Activated naive CD4-positive, alpha-beta T cell treated with anti-CD3 and anti-CD28 coated beads, Interleukin-2, amount 50 U/mL, for 16 hours (primary cell): ENCODE data around the gene TRAF6.

Source experiments
- DNase-seq: peaks from one replicate; pipeline ENCODE4 v3.0.0-alpha.2; 2020

TRAF6 gene

GRCh38 chr11:36456156-36456555 is 53.9 kb downstream of the TRAF6 start:
- no peak for DNase-seq

GRCh38 chr11:36455658-36456111 is 54.4 kb downstream of the TRAF6 start:
- DNase-seq: no peak

DNA sequence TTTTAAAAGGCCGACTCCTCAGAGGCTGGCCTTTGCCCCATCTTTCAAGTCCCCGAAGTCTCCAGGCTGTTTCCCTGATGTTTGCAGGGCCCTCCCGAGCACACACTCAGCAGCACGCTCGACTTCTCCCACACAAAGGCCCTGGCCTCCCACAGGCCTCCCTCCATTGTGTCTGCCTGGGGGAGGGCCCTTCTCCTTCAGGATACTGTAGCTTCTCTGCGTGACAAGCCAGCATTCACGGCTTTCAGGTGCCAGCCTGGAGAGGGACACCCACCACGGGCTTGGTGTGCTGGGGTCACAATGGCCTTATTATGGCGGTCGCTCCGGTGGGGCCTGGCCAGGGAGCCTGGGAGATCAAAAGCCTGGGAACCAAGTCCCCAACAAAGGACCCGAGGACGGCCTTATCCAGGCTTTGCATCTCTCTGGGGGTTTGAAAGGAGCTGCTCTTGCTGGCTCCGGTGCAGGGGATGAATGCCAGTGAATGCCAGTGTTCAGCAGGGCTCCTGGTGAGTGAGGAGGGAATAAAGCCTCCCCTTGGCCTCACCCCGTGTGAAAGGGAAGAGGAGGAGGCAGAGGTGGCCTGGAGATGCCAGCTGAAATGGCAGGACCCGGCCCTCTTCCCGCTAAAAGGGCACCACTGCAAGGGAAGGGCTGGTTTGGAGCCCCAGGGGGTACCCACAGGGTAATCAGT is 55.0 kb downstream of the TRAF6 start:
- DNase-seq: no peak

GRCh38 chr11:36454551-36454940 is 55.5 kb downstream of the TRAF6 start:
- no peak for DNase-seq

- DNase-seq: no peak
Measured at GRCh38 chr11:36453678-36454077, 56.4 kb downstream of the TRAF6 start.

DNA sequence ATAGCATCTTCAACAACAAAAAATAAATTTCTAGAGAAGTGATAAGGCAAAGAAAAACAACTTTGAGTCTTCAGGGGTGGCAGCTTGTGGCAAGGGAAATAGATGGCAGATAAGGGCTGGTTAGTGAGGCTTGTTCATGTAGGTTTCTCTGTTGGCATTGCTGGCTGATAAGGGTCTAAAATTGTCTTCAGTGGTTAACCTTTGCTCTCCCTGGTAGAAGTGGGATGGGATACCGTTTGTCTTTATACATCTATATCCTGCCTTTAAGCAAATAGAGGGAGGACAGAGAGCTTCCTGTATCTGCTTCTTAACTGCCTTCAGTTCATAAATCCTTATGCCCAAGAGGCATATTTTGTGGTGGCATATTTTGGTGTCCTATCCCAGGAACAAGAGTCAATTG is 57.1 kb downstream of the TRAF6 start:
- no peak for DNase-seq

DNA sequence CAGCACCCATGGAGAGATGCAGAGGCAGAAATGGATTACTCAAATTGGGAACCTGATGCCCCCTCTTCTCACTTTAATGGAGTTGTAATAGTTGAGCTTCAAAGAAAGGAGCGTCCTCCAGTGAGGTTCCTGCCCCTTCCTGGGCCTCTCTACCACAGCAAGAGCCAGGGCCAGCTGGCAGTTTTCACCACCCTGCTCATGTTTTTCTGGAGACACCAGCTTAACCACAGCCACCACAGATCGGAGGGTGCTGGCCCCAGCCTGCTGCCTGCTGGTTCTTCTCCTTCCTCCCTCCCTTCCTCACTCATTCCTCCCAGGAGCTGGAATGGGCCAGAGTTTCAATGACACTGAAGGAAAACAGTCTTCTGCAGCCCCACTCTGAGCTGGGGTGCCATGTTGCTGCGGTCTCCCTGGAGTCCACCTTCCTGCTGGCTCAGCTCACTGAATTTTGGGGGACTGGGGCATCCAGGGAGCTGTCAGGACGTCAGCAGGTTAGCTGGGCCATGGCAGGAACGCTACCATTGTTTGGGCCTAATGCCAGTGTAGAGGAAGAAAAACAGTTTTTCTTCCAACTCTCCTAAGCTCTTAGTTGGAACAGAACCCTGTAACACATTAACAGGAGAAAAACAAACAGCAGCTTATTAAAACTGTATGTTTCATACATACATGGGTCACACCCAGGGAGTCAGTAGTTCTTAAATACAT is 57.7 kb downstream of the TRAF6 start:
- DNase-seq: no peak

DNA sequence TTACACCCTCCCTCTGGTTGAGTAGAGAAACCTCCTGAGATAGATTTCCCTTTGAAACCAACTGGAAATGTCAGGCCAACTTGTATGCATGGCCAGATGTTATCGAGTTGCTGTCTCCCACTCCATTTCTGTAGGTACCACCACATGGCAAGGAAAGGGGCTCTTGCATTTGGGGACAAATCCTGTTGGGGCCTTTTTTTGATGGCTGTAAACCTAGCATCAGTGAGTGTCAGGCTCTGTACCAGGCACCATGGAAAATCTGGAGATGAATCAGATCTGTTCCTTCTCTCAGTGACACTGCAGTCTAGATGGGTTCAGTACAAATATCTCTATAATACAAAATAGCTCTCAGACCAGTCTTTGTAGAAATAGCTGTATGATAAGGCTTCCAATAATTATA is 58.4 kb downstream of the TRAF6 start:
- no peak for DNase-seq

DNA sequence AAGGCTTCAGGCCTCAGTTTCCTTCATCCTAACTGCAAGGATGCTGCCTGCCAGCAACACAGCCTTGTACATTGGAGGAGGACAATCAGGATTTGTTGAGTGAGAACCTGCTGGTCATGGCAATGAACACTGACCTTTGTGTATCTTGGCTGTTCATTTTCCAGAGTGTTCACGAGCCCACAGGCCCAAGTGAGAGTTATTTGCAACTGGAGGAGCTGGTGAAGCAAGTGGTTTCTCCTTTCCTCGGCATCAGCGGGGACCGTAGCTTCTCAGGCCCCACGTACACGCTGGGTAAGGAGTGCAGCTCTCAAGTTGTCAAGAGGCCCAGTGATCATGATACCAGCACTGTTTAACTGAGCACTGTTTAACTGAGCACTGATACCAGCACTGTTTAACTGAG is 59.0 kb downstream of the TRAF6 start:
- DNase-seq: no peak

DNA sequence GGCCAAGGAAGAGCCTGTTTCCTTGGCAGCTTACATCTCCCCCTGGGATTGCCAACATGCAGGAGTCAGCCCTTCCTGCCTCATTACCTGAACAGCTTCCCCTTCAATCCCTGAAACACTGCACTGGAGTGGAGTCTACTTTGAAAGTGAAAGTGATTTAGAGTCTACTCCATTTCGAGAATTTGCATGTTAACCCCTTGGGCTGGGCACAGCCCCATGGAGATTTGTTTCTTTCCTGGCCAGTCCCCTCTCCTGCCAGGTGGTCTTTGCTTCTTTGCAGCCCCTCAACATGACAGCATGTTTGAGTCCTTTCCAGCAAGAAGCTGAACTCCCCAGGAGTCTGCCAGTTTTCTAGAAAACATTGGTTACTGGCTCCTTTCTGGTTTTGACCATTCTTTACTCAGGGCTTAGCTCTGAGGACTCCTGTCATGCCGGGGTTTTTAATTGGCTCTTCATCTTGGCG is 59.9 kb downstream of the TRAF6 start:
- DNase-seq: no peak

DNA sequence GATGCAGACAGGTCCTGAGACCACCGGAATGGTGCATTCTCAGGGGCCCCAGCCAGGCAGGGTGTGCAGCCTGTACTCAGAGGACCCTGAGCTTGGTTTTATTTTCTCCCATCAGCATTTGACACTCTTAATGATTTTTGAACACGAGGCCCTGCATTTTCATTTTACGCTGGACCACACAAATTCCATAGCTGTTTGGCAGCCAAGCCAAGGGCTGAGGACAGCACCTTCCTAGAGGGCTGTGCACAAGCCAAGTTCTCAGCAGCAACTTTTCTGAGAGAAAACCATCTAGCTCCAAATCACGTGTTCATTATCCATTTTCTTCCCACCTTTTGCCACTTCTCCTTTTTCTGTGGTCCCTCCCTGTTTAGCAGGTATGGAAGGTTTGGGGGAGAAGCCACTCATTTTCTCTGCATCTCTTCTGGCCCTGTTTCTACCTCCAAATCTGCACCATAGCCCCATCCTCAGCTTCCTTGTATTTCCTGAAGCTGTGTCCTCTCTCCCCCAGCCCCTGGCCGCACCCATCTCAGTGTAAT is 60.4 kb downstream of the TRAF6 start:
- no peak for DNase-seq

DNA sequence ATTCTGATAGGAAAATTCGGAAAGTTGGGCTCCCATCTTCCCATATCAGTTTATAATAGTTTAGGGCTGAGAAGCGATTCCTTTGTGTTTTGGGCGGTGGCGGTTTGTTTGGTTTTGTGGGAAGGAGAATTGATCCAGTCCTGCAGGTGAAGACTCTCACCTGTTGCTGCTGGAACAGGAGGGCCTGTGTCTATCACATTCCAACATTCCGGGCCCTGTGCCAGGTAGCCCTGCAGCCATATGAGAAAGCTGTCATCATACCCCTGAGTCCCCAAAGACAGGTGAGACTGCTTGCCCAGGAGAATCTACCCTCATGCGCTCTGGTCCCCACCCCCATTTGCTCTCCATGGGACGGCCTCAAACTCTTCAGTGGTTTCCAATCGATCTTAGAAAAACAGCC is 62.1 kb downstream of the TRAF6 start:
- no peak for DNase-seq

DNA sequence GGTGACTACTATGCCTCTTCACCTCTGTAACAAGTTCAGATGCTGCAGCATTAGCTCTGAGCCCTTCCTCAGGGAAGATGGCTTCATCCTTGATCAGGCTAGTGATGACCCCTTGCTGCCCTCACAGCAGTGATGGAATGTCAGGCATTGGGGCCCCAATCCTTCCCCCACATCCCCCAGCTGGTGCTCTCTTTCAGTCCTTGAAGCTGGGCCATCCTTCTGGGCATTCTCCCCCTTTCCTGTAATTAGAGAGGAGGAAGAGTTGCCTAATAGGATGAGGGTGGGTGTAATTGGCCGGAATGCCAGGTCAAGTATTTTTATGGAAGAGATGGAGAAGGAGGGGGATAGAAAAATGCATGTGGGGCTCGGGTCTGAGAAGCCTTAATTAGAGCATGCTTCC is 62.6 kb downstream of the TRAF6 start:
- no peak for DNase-seq

DNA sequence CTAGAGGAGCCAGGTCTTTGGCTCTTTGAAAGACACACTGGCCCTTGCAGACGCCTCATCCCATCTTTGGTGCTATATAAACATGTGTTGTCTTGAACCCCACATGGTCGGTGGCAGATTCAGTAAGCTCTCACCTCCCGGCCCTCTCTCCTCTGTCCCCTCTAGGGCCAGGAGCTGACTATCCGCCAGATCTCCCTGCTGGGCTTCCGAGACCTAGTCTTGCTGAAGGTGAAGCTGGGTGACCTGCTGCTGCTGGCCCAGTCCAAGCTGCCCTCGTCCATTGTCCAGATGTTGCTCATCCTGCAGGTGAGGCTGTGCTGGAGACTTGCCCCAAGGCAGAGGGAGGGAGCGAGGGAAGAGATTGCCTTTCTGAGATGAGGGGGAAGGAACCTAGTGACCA is 63.9 kb downstream of the TRAF6 start:
- DNase-seq: no peak

GRCh38 chr11:36443661-36444060 is 66.4 kb downstream of the TRAF6 start:
- DNase-seq: no peak

- no peak for DNase-seq
Measured at GRCh38 chr11:36441610-36442208, 68.4 kb downstream of the TRAF6 start.

GRCh38 chr11:36438126-36438525 is 71.9 kb downstream of the TRAF6 start:
- DNase-seq: no peak

DNA sequence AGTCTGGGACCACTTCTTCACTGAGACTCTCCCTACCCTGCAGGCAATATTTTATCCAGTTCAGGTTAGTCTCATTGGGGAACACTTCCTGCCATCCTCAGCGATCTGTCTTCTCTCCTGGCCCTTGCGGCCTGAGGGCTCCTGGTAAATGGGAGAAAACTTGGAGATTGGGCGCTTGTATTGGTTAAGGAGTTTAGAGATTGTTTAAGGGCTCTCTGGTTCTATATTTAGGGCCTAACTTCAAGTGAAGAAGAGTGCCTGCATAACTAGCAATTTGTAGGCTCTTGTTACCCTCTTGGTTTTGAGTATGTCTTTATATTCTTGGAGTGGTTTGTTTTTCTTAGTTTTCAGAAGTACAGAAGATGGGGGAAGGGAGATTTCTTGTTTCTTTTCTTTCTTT is 72.7 kb downstream of the TRAF6 start:
- no peak for DNase-seq
